IMR-90 (cell line): ENCODE data around the gene PIK3C2B. TPM values are rescaled to one million over a fixed set of nuclear protein-coding genes. Genes with fewer than 3 reads are reported as not detected.

ENCODE experiments used
- ATAC-seq: fragments of 200-7000 bp; cut with Tn5 transposase; 2 replicates; pipeline ENCODE4 v1.9.1; 2020; ENCODE audit warnings: low read depth, mild to moderate bottlenecking, moderate library complexity
- BruUV-seq: library from RNA; stranded (reverse); fragments of 400-500 nt; replicated peaks from 2 replicates; lab custom pipeline; 2021; lab: Mats Ljungman, UMichigan
- CTCF ChIA-PET: fragments of 300-600 bp; formaldehyde crosslinking; extraction: SDS; loops from one replicate; lab custom pipeline; 2021; ENCODE audit warnings: antibody characterized with exemption; lab: Yijun Ruan, JAX
- POLR2A ChIA-PET: fragments of 300-600 bp; sonication (Branson Sonifier 250); formaldehyde crosslinking; loops from one replicate; lab custom pipeline; 2022; ENCODE audit warnings: antibody characterized with exemption; ENCODE audit not compliant: unreplicated experiment; lab: Charles Lee
- DNase-seq: peaks from one replicate; pipeline ENCODE4 v3.0.0; 2013
- H2AFZ ChIP-seq: replicated peaks from 2 replicates; pipeline ENCODE3; 2013; ENCODE audit warnings: low read length, mild to moderate bottlenecking; ENCODE audit not compliant: poor library complexity
- H2AK5ac ChIP-seq: 2 replicates; pipeline ENCODE4 v1.6.1; 2013; ENCODE audit warnings: low read depth, low read length, inconsistent platforms
- H2AK9ac ChIP-seq: replicated peaks from 2 replicates; pipeline ENCODE3; 2013; ENCODE audit warnings: mild to moderate bottlenecking, low read depth, low read length, moderate library complexity; ENCODE audit not compliant: poor library complexity
- H2BK120ac ChIP-seq: 2 replicates; pipeline ENCODE4 v1.6.1; 2013; ENCODE audit warnings: low read depth, low read length, inconsistent platforms
- H2BK15ac ChIP-seq: 3 replicates; pipeline ENCODE4 v1.6.1; 2013; ENCODE audit warnings: low read depth, low read length, inconsistent platforms
- H2BK20ac ChIP-seq: 2 replicates; pipeline ENCODE4 v1.6.1; 2013; ENCODE audit warnings: low read depth, mild to moderate bottlenecking, inconsistent platforms, low read length, moderate library complexity
- H2BK5ac ChIP-seq: 2 replicates; pipeline ENCODE4 v1.6.1; 2013; ENCODE audit warnings: mild to moderate bottlenecking, low read depth, low read length, inconsistent platforms; ENCODE audit not compliant: poor library complexity, severe bottlenecking
- H3K14ac ChIP-seq: replicated peaks from 2 replicates; pipeline ENCODE4 v1.6.1; 2013; ENCODE audit warnings: low read depth, low read length, inconsistent platforms
- H3K18ac ChIP-seq: 2 replicates; pipeline ENCODE4 v1.6.1; 2013; ENCODE audit warnings: low read depth, low read length, control low read depth
- H3K23ac ChIP-seq: 2 replicates; pipeline ENCODE4 v1.6.1; 2013; ENCODE audit warnings: low read depth, low read length, inconsistent platforms
- H3K27ac ChIP-seq: 2 replicates; pipeline ENCODE4 v1.5.1; 2013; ENCODE audit warnings: mild to moderate bottlenecking, control low read depth, low read length; ENCODE audit not compliant: insufficient read depth
- H3K27me3 ChIP-seq: 2 replicates; pipeline ENCODE4 v1.6.1; 2013; ENCODE audit warnings: low read length; ENCODE audit not compliant: control insufficient read depth, insufficient read depth
- H3K36me3 ChIP-seq: 2 replicates; pipeline ENCODE4 v1.6.1; 2013; ENCODE audit warnings: low read length, mixed read lengths; ENCODE audit not compliant: control insufficient read depth, insufficient read depth
- H3K4ac ChIP-seq: 2 replicates; pipeline ENCODE4 v1.6.1; 2013; ENCODE audit warnings: low read depth, low read length, inconsistent platforms
- H3K4me1 ChIP-seq: 2 replicates; pipeline ENCODE4 v1.6.1; 2013; ENCODE audit warnings: low read length, mixed read lengths; ENCODE audit not compliant: control insufficient read depth, insufficient read depth
- H3K4me2 ChIP-seq: 2 replicates; pipeline ENCODE4 v1.6.1; 2013; ENCODE audit warnings: low read depth, mild to moderate bottlenecking, control low read depth, low read length, moderate library complexity
- H3K4me3 ChIP-seq: 2 replicates; pipeline ENCODE4 v1.5.1; 2013; ENCODE audit warnings: low read depth, mild to moderate bottlenecking, control low read depth, low read length, moderate library complexity; ENCODE audit not compliant: insufficient read depth
- H3K56ac ChIP-seq: 2 replicates; pipeline ENCODE4 v1.6.1; 2013; ENCODE audit warnings: low read length, inconsistent platforms; ENCODE audit not compliant: insufficient read depth; ENCODE audit errors: extremely low read depth
- H3K79me1 ChIP-seq, 2 experiments: 2 replicates each; pipeline ENCODE4 v1.6.1; 2013; ENCODE audit warnings: low read length in 2 of 2, inconsistent platforms in 1 of 2, low read depth in 1 of 2
- H3K9ac ChIP-seq: 2 replicates; pipeline ENCODE4 v1.6.1; 2013; ENCODE audit warnings: low read depth, low read length, control low read depth
- H3K9me1 ChIP-seq: 2 replicates; pipeline ENCODE4 v1.6.1; 2013; ENCODE audit warnings: low read length, inconsistent platforms; ENCODE audit not compliant: insufficient read depth
- H3K9me3 ChIP-seq: 2 replicates; pipeline ENCODE4 v1.6.1; 2013; ENCODE audit warnings: low read length; ENCODE audit not compliant: control insufficient read depth, insufficient read depth
- H4K20me1 ChIP-seq: 2 replicates; pipeline ENCODE4 v1.6.1; 2013; ENCODE audit warnings: low read length, inconsistent platforms; ENCODE audit not compliant: insufficient read depth
- H4K5ac ChIP-seq: 2 replicates; pipeline ENCODE4 v1.6.1; 2013; ENCODE audit warnings: mild to moderate bottlenecking, low read depth, low read length, control low read depth
- H4K8ac ChIP-seq, 2 experiments: 2 replicates each; pipeline ENCODE4 v1.6.1; 2013; ENCODE audit warnings: low read depth in 2 of 2, low read length in 2 of 2, control low read depth in 1 of 2, inconsistent platforms in 1 of 2
- H4K91ac ChIP-seq: 2 replicates; pipeline ENCODE4 v1.6.1; 2013; ENCODE audit warnings: low read depth, low read length, inconsistent platforms; ENCODE audit not compliant: insufficient read depth
- CEBPB ChIP-seq: IDR thresholded peaks from 2 replicates; pipeline ENCODE4 v1.6.1; 2012; ENCODE audit warnings: low read depth, low read length, improper control_type of control experiment
- NFE2L2 ChIP-seq: fragments of 150-350 bp; IDR thresholded peaks from 2 replicates; pipeline ENCODE4 v1.6.1; 2016; ENCODE audit warnings: low read depth, mild to moderate bottlenecking, low read length
- WGBS, 2 experiments: methylation state at CpG; one replicate each; pipeline versions ENCODE4 v1.1.5 to v1.1.7; 2013; ENCODE audit warnings: missing lambda C conversion rate in 2 of 2; ENCODE audit not compliant: insufficient read length in 1 of 2; ENCODE audit errors: extremely low coverage in 2 of 2; 5-methylcytosine and 5-hydroxymethylcytosine counted together
- dilution Hi-C: fragments of 300-500 bp; cut with HindIII; formaldehyde crosslinking; loops from one replicate; pipeline ENCODE4 v1.14.3; 2018; ENCODE audit warnings: low sequenced_read_pairs; ENCODE audit not compliant: unreplicated experiment
- in situ Hi-C: fragments of 300-500 bp; cut with MboI; formaldehyde crosslinking; loops from 3 replicates; pipeline ENCODE4 v1.14.3; 2019; ENCODE audit warnings: low sequenced_read_pairs, inconsistent platforms, mixed read lengths
- intact Hi-C: fragments of 100-400 bp; cut with micrococcal nuclease; formaldehyde crosslinking; loops from 2 replicates; pipeline ENCODE4 v1.10.0; 2022
- polyA plus RNA-seq, 3 experiments: library from polyadenylated mRNA; depleted of rRNA; stranded (reverse); fragments of >200 nt; gene quantifications; 2 replicates each; pipeline ENCODE4 v1.2.3, GENCODE V29; 2012; ENCODE audit warnings: low replicate concordance in 1 of 3
- total RNA-seq: library from RNA; depleted of rRNA; stranded (reverse); fragments of >200 nt; gene quantifications from 2 replicates; pipeline ENCODE4 v1.2.3, GENCODE V29; 2012

Gene PIK3C2B
- total and polyA plus RNA-seq, 2 of the 4 experiments (the other 2 are of a cell fraction) = 1.1 to 2.9 TPM

DNA sequence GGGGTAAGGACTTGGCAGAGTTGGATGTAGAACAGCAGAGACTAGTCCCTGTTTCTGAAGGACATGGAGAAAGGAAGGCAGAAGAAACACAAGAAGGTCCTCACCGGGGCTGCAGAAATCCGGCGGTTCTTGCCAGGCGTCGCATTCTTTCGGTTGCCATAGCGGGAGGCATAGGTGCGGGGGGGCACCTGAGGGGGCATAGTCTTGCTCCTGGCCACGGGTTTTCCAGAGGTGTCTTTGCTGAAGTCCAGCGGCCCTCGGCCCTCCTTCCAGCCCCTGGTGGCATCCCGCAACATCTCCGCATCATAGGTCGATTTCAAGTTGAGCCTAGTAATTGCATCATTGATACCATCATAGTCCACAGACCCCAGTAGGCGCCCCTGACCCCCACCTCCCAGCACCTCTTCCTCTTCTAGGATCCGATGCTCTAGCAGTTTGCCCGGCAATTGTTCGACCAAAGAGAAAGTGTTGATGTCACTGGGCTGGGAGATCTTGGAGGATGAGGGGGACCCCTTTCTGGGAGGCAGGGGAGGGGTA lies 25.8 kb downstream of the PIK3C2B start:
- Histone ChIP-seq H2AFZ (no peak overlapping the region), H2BK20ac (no peak overlapping the region), H3K4me1 (no peaks in the 10 kb centered on the region; the same call in 1 of the 2 replicates), H2AK9ac (no peak overlapping the region), H2BK120ac (no peak overlapping the region), H3K27ac (no peak overlapping the region), H3K79me1 (no peaks in the 10 kb centered on the region), H4K5ac (no peak overlapping the region), H2AK5ac (no peak overlapping the region), H3K4me3 (no peak overlapping the region), H3K4me2 (no peak overlapping the region), H3K36me3 (peaks cover 3% of the 10 kb centered on the region; the same call in 1 of the 2 replicates), H3K9ac (no peak overlapping the region), H3K56ac (no peak overlapping the region), H4K8ac (no peak overlapping the region), H3K4ac (no peak overlapping the region), H3K27me3 (peaks cover 4% of the 10 kb centered on the region; the same call in 1 of the 2 replicates), H3K9me1 (no peaks in the 10 kb centered on the region; the same call in 1 of the 2 replicates), H3K14ac (no peak overlapping the region), H4K20me1 (no peaks in the 10 kb centered on the region), H2BK15ac (no peak overlapping the region), H3K23ac (no peak overlapping the region), H4K91ac (no peak overlapping the region), H3K18ac (no peak overlapping the region), H3K9me3 (no peaks in the 10 kb centered on the region), H2BK5ac (no peak overlapping the region)
- WGBS, 2 experiments = 94% methylated on average over 14 of the region's 18 CpGs; no CpG with 5 or more reads in 1 of the 2 experiments
- CTCF ChIA-PET = interaction anchor here (2.0 kb wide), 1 partner anchor 34 kb away, joined by 4 read pairs; no protein-coding TSS in a partner anchor
- DNase-seq (no peak), ATAC-seq (no peak)
- in situ Hi-C loops (no loop called here), intact Hi-C loops (no loop called here), dilution Hi-C loops (no loop called here)
- POLR2A ChIA-PET = no interaction called here
- no TSS peak for BruUV-seq
- TF ChIP-seq CEBPB = no peak
- no peak for TF ChIP-seq NFE2L2
